ENCODE measurements around the gene CCDC85C. TPM values are rescaled to one million over a fixed set of nuclear protein-coding genes. Genes with fewer than 3 reads are reported as not detected.

CCDC85C gene
- total and polyA plus RNA-seq, 10 of the 15 experiments (the other 5 are each of a cell fraction or from before 2014, with no cell fraction given), result 0.03 to 3.6 (median 1.1) TPM

- TF ChIP-seq ELK1 (IDR thresholded peaks at IDR 0.05; ENCODE audit: low read depth, low read length) (no peak), RAD21 (IDR thresholded peaks at IDR 0.05; ENCODE audit: insufficient read depth, low read depth, low read length) (no peak), PKNOX1 (IDR thresholded peaks at IDR 0.05) (no peak)
Observed at GRCh38 chr14:99586054-99586760, 17.8 kb downstream of the CCDC85C start (continued).

- in situ Hi-C loops (cut with MboI) (no loop called here), intact Hi-C loops (cut with micrococcal nuclease; ENCODE audit: unreplicated experiment) (no loop called here)
- Histone ChIP-seq H4K20me1 (ENCODE audit: control insufficient read depth, insufficient read depth) (no peaks in the 10 kb centered on the region), H3K27me3 (replicated peaks in 1 of 2; ENCODE audit: control insufficient read depth in 2 of 2, insufficient read depth in 2 of 2, low read length in 1 of 2) (no peaks in the 10 kb centered on the region), H3K36me3 (ENCODE audit: control insufficient read depth in 2 of 2, insufficient read depth in 2 of 2, low read length in 1 of 2) (no peaks in the 10 kb centered on the region), H3K79me2 (ENCODE audit: control insufficient read depth, insufficient read depth, low read length) (no peaks in the 10 kb centered on the region), H3K27ac (ENCODE audit: control insufficient read depth, insufficient read depth) (no peak overlapping the region), H3K4me2 (ENCODE audit: control insufficient read depth, insufficient read depth) (no peak overlapping the region), H3K4me3 (no peak overlapping the region), H3K9me3 (replicated peaks; ENCODE audit: control insufficient read depth, insufficient read depth, low read length) (no peaks in the 10 kb centered on the region), H2AFZ (ENCODE audit: control insufficient read depth, low read depth, low read length) (no peak overlapping the region), H3K4me1 (ENCODE audit: control insufficient read depth, insufficient read depth, low read length) (no peaks in the 10 kb centered on the region), H3K9ac (ENCODE audit: control insufficient read depth, insufficient read depth, low read length) (no peak overlapping the region)
- ChIA-PET SMC1A (ENCODE audit: uncharacterized antibody, unreplicated experiment) (no interaction called here), RAD21 (ENCODE audit: unreplicated experiment) (no interaction called here), CTCF (no interaction called here), POLR2A (interaction anchor here (0.6 to 1.1 kb wide), 2 partner anchors 12 to 449 kb away, joined by 3 to 4 read pairs; no protein-coding TSS in a partner anchor)
- no peak for TF ChIP-seq CHD1 (IDR thresholded peaks at IDR 0.05; ENCODE audit: low read depth, low read length)
- TF ChIP-seq IKZF1 (conservative IDR thresholded peaks at IDR 0.05), result no peak
- no peak for TF ChIP-seq ZZZ3 (IDR thresholded peaks at IDR 0.05; ENCODE audit: control insufficient read depth, insufficient read length, low read depth)
- TF ChIP-seq EED (IDR thresholded peaks at IDR 0.05; ENCODE audit: low read depth), result no peak
- no peak for TF ChIP-seq ZBTB11 (CRISPR knock-in tag; IDR thresholded peaks at IDR 0.05)
- no peak for TF ChIP-seq SRF (IDR thresholded peaks at IDR 0.05; ENCODE audit: low read depth in 2 of 2, low read length in 2 of 2)
- no peak for TF ChIP-seq NR2C1 (IDR thresholded peaks at IDR 0.05)
- no peak for TF ChIP-seq RELB (IDR thresholded peaks at IDR 0.05; ENCODE audit: low read depth)
- TF ChIP-seq TAF1 (IDR thresholded peaks at IDR 0.05; ENCODE audit: borderline replicate concordance, low read depth, low read length), result no peak
- FAIRE-seq, result no peak
- DNase-seq (ENCODE audit: low read depth, low spot score), result no peak
- WGBS (ENCODE audit: insufficient coverage, insufficient replicate concordance, low lambda C conversion rate, missing lambda C conversion rate), result 36% methylated on average over 3 of the region's 3 CpGs
- no peak for ATAC-seq
- BruUV-seq (replicated peaks), result no TSS peak
Observed at GRCh38 chr14:99584823-99585222, 19.2 kb downstream of the CCDC85C start.

Measured in GM12878 (cell line).